Fibroblast of skin of right biceps (primary cell): ENCODE results near the gene TOB1.

Experiments used
- DNase-seq: peaks from one replicate; pipeline ENCODE4 v3.0.0-alpha.2; 2013

The TOB1 gene

GRCh38 chr17:50829332-50829731 lies 36.8 kb downstream of the TOB1 start:
- no peak for DNase-seq

GRCh38 chr17:50828508-50829170 lies 37.5 kb downstream of the TOB1 start:
- no peak for DNase-seq

- no peak for DNase-seq
Measured at GRCh38 chr17:50825188-50825587, 41.0 kb downstream of the TOB1 start.

- no peak for DNase-seq
Measured at GRCh38 chr17:50824429-50824828, 41.7 kb downstream of the TOB1 start.

- no peak for DNase-seq
Measured at GRCh38 chr17:50822550-50822949, 43.6 kb downstream of the TOB1 start.

GRCh38 chr17:50820651-50821050 lies 45.5 kb downstream of the TOB1 start:
- DNase-seq = no peak

GRCh38 chr17:50818921-50819657 lies 47.1 kb downstream of the TOB1 start:
- DNase-seq = no peak

- DNase-seq = no peak
Measured at GRCh38 chr17:50818261-50818660, 47.9 kb downstream of the TOB1 start.

GRCh38 chr17:50817838-50818237 lies 48.3 kb downstream of the TOB1 start:
- peak; percentile 53 for DNase-seq

- DNase-seq = no peak
Measured at GRCh38 chr17:50816771-50817751, 49.1 kb downstream of the TOB1 start.

GRCh38 chr17:50816271-50816670 lies 49.9 kb downstream of the TOB1 start:
- no peak for DNase-seq

- no peak for DNase-seq
Measured at GRCh38 chr17:50815400-50815799, 50.8 kb downstream of the TOB1 start.

GRCh38 chr17:50813583-50813982 lies 52.6 kb downstream of the TOB1 start:
- no peak for DNase-seq
